Stimulated activated CD8-positive, alpha-beta memory T cell treated with anti-CD3 and anti-CD28 coated beads, Interleukin-15, amount 100 ng/mL, for 48 hours (primary cell): Measurements from ENCODE around the gene NXPH1.

Source experiments
- DNase-seq, 2 donors: peaks; one replicate each; pipeline ENCODE4 v3.0.0-alpha.2; 2020; ENCODE audit warnings: low read depth in 2 of 2

Gene NXPH1

DNA sequence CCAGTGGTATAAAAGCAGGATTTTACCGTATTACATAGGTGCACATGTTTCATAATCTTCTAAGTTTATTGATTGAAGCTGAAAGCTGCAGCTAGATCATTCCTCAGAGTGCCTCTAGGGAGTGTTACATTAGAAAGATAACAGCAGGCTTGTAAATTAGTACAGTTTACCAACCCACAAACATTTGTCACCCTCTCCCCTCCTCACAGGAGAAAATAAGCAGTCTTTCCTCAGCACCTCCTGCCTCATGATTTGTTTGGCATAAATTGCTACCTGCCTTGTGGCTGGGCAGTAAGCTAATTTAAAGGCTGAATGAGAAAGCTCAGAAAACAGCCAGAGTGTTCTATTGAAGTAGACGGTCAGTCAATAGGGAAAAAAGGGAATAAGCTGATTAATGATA, 74.2 kb downstream of the NXPH1 start:
- no peak for DNase-seq

DNA sequence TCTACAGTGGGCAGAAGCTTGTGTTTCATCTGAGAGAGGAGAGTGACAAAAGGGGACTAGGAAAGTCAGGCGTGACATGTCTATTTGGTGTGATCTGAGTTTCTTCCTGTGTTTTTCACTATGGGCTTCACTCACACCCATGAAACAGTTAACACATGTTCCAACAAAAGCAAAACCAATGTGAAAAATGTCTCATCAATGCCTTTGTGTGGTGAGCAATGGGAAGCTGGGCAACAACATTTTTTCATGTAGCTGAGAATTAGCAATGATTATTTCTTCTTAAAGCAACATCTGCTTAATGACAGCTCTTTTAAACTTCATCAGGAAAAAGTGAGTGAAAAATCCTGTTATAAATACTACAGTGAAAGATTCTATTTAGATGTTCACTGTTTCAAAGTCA, 76.2 kb downstream of the NXPH1 start:
- DNase-seq = no peak

DNA sequence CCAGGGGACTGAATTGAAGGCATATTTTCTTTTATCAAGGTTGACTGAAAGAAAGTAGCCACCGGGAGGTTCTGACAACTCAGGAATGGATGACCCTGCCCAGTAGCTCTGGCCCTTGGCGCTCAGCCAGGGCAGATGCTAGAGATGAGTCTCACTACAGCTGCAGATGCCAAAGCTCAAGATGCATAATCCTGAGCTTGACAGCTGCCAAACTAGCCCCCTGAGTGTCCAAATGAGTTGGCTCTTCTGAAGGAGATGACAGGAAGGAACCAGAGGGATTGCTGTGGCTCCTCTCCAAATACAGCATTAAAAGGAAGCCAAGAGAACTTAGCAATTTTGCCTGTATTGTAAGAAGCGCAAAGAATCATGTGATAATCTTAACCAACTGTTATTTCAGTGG, 78.4 kb downstream of the NXPH1 start:
- DNase-seq = no peak

DNA sequence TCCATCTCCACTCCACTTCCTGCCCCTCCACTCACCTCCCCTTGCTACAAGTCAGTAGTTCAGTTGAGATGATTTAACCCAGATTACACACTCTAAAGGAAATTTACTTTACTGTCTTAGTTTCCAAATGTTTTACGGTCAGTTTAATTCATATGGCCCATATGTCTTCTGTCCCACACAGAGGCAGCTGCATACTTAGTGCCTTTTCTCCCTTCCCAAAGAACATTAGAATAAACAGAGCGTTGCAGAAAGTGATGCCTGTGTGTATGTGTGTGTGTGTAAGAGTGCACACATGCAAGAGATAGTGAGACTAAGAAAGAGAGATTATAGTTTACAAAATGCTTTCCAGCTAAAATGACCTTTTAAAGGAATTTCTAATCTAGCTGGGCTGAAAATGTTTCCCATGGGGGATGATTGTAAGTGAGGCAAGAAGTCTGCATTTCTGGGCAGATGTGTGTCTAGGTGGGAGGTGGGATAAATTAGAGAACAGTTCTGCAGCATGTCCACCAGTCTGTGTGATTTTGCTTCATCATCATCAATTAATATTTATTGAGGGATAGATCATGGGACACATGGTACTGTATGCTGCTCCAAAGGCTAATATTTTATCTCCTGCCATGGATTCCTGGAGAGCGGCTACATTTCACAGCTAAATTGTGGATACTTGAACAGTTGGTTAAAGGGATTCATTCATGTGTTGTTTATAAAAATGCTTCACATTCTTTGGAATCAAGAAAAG, 81.5 kb downstream of the NXPH1 start:
- DNase-seq = no peak

DNA sequence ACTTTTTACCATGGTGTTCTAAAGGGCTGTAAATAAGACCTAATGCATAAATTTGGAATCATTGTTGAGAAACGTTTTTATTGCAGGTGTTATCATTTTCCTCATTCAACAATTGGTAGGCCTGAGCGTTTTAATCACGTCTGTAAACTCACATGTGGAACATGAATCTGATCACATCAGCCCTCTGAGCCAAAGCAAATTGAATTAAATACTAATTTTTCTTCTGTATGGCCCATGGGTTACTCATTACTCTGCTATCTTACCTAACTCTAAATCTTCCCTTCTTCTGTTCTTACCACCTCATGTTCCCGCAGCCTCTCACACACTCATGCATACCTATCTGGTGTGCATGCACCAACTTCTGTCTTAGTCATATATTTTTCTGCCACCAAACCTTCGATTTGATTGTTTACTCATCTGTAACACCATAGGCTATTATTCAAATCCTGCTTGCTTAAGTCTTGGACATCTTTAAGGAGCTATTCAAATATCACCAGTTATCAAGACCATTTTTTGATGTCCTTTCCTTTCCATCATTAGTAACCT, 82.3 kb downstream of the NXPH1 start:
- DNase-seq = no peak

DNA sequence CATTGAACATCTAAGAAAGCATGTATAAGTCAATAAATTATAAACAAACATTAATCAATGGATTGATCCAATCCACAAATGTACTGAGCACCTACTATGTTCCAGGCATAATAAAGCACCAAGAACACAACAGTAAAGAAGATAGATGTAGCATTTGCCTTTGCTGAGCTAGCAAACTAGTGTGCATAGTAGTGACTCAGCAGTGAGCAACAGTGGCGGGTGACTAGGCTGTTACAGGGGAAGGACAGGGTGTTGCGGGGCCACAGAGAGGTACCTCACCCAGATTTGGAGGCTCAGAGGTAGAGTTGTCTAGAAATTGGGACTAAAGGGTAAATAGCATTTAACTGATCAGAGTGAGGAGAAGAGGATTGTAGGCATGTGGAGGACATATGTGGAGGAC, 83.6 kb downstream of the NXPH1 start:
- no peak for DNase-seq

DNA sequence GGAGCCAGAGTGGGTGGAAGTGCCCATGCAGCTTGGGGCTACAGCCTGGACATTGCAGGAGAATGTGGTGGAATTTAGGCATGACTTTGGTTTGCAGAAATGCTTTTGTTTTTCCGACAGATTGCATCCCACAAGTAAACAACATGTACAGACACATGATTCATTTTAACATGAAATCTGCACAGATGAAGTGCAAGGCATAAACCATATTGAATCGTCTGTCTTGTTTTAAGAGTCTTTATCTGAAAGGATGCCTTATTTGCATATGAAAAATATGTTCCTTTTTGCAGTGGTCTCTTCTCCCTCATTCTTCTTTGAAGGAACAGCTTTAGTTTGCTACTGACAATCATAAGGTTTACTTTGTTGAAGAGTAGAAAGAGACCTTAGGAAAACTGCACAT, 94.9 kb downstream of the NXPH1 start:
- no peak for DNase-seq

DNA sequence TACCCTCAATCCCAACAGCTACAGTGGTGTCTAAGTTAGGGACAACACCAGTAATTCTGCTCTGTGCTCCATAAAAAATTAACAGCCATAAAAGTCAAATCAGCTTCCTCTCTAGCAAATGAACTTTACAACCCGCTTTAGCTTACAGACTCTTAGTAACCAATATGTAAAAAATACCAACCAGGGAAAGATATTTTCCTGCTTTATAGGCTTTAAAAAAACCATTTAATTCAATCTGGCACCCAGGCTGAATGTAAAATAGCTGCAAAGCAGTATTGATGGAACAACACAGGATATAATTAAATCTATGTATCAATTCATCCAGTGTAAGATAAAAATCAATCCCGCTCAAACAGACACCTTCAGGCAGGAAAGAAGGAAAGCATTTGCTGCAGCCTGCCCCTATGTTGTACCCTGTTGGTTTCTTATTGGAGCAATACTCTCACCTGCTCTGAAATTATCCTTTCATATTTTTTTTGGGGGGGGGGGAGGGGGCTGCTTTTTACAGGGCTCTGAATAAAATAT, 98.6 kb downstream of the NXPH1 start:
- no peak for DNase-seq

DNA sequence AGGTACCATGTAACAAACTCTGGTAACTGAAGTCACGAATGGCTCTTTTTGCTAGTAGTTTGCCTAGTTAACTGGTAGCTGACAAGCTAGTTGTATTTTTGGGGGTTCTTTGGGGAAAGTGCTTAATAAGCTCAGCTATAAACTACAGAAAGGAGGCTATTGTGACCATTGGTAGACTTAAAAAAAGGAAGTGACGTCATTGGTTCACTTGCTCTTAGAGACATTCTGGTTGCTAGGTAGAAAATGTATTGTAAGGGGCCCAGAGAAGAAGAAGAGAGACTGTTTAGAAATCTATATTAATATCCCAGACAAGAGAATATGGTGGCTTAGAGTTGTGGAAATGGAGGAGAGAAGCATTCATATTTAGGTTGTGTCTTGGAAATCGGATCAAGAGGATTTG, 103.0 kb downstream of the NXPH1 start:
- DNase-seq = no peak

DNA sequence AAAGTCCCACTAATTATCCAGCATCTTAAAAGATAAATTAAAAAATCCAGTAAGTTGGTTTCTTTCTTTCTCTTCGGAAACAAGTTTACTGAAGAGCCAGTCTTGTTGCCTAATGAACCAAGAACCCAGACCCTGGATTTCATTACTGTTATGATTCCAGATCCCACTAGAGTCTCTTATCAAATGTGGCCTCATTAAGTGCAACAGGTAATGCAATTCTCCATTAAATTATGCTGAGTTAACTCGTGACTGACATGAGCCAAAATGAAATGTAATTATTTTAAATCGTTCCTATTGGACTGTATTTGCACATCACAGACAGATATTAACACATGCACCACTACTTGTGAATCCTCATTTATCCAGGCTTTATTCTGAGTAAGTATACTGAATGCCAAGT, 115.6 kb downstream of the NXPH1 start:
- DNase-seq = no peak

DNA sequence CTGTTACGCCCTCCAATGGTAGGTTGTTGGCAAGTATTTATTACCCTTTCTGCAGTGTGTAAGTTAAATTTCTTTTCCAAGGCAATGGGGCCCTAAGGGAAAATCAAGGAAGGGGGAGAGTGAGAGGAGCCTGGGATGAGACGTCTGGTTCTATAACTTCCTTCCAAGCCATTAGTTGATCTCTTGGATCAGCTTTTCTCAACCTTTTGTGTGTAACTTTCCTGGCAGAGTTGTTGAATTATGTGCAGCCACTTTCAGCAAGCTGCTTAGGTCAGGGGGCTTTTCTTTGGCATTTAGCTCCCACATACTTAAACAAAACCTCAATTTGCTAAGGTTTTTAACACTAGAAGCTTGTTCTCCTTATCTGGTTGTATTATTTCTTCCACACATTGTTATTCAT, 127.1 kb downstream of the NXPH1 start:
- no peak for DNase-seq

DNA sequence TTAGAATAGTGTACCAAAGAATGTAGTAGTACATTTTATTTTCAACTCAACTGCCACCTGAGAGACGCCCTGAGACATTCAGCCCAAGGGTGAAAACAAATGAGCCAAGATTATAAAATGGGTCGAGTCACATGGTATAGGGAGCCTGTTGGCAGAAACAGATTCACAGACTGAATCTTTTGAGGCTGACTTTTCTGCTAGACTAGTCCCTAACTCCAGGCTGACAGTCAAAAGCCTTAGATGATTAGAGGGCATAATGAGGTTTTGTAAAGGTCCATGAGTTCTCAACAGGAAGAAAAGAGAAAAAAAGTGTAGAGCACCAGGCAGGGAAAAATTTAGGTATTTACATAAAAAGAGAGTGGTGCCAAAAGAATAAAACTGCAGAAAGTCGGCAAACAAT, 128.0 kb downstream of the NXPH1 start:
- DNase-seq = no peak

DNA sequence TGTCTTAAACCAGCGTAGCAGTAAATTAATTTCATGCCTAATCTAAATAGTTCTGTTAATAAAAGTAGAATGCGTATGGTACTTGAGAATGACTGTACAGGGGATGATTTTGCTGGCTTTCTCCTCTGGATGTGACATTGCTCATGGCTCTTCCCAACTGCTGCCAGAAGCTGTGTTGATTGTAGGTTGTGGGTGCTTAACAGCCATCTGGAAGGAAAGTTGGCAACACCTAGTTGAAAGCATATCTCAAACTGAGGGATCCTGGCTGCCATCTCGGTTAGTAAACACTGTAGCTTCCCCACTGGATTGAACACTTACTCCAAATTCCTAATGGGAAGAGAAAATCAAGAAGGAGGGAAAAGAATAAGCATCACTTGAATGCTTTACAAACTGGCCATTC, 130.9 kb downstream of the NXPH1 start:
- DNase-seq = no peak

DNA sequence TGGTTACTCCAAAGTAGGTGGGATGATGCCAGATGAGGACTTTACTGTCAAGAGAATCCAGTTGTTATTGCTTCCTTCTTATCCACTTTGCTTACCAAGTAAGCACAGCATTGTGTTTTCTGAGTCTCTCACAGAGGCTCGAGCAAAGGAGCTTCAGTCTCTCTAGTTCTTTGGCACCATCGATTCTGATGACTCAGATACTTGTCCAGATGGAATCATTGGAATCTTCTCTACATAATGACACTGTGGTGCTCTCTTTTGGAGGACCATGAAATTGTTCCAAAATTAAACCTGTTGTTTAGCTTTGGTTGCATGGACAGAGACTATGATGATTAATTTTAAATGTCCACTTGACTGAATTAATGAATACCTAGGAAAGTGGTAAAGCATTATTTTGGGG, 132.6 kb downstream of the NXPH1 start:
- DNase-seq = no peak

DNA sequence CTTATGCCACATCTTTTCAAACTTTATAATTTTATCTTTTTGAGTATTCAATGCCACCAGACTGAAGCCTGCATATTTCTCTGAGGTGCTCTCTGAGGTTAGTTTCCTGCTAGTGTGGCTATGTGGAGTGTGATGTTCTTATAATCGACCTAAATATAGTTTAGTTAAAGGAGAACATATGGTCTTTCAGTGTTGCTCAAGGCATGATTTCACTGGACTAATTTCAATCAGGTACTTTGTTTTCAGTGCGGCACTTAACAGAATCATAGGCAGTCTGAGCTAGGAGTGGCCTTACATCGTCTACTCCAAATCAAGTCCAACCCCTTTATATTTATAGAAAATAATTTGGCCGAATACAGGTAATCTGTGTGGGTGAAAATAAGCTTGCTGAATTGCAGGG, 134.2 kb downstream of the NXPH1 start:
- DNase-seq = no peak

DNA sequence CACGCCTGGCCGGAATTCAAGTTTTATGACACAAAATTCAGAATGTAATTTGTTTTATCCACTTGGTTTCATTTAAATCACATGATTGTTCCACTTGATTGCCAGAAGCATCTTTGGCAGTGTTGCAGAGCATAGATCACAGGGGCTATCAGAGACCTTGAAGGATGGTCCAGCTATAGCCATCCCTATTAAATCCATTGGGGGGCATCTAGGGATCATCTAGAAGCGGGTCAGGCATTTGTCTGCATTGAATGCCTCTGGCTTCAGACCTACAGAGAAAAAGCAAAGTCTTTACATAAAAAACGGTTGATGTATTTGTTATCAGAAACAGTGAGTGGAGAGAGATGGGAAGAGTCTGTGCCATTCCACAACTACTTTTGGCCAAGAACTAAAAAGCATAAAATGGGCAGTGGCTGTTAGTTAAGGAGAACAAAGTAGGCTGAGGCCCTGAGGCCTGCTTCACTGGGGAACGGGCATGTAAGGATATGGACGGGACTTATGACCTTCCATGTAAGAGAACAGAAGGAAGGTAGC, 146.3 kb downstream of the NXPH1 start:
- no peak for DNase-seq

DNA sequence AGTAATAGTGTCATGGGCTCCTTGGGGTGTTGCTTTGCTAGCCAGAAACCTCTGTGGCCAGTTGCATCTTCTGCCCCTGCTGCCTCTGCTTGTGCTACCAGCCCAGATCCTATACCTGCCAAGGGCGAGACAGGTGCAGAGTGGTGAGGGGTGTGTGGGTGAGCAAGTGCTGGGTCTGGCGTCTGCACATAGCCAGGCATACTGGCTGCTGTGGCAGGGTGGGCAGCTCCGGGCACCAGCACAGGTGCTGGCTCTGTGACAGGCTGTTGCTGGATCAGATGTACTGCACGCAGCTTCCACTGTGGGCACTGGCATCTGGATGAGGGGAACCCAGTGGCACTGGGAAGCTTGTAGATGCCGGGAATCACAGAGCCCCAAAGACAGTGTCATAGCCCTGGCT, 148.4 kb downstream of the NXPH1 start:
- DNase-seq = no peak

DNA sequence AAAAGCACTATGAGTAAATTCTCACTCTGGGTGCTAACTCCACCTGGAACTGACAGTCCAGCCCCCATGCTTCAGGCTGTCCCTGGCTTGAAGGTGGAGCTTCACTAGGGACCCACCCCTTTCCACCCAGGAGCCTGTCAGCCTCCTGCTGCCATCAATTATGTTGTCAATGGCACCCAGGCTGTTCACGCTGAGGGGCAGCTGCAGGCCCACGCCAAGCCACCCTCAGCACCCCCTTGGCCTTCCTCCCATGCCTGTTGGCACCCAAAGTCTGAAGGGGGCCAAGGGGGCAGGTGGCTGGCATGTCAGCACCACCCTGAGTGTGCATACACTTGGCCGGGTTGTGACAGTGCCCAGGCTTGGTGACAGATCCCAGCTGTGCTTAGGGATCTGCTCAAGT, 149.3 kb downstream of the NXPH1 start:
- DNase-seq = no peak

DNA sequence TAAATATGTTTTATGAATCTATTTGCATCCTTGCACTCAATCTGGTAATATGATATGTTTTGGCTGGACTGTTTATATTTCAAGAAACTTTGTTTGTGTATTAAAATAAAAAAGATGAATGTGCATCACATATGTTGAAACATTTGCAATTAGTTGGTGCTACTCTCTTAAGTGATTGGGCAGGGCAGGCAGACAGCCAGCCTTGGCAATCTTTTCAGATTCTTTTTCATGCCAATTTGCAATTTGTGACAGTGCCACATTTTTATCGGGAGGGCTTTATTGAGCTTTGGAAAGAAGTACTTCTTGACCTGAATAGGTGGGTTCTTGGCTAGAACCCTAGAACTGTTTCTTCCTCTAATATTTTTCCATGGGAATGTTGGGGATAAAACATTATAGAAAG, 152.2 kb downstream of the NXPH1 start:
- DNase-seq = no peak

DNA sequence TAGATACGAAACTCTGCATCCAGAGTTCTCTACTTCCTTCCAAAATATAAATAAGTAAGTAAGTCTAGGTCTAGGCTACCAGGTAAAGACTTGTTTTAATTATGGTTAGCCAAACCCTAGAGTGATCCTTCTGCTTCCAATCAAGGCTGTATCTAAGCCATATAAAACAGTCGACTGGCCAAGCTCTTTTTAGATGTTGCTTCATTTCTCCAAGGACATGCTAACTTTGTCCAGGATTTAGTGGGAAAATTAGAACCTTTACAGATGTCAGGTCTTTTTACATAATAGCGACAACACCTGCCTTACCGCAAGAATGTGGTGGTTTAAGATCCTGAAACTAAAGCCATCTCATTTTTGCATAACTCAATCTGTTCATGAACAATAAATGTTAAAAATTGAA, 156.8 kb downstream of the NXPH1 start:
- no peak for DNase-seq

DNA sequence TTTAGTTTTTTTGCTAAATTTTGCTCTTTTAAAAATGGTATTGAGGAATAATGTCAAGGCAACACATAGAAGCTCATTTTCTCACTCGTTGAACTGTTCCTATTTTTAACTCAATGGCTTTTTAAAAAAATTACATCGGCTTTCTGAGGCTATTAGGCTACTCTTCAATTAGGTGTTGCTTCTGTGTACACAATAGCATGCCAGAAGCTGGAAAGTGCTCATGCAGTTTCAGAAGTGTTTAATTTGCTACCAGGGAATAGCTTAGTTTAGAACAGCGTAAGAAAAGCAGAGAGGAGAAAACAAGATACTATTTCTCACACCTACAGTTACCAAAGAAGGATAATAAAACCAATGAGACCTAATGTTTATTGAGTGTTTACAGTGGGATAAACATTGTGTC, 157.4 kb downstream of the NXPH1 start:
- DNase-seq = no peak

DNA sequence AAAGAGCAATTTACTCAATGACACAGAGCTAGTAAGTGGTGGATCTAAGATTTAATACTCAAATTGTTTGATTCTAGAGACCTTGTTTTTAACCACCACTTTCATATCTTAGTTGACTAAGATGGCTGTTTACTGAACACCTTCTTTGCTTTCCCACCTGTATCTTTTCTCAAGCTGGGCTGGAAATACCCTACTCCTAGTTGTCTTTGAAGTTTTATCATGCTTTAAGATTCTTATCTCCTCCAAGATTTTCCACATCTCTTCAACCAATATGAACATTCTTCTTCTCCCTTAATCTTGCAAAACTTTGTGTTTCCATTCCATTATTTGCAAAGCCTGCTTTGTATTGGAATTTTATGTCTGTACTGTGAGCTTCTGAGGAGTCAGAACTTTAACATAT, 157.9 kb downstream of the NXPH1 start:
- no peak for DNase-seq

DNA sequence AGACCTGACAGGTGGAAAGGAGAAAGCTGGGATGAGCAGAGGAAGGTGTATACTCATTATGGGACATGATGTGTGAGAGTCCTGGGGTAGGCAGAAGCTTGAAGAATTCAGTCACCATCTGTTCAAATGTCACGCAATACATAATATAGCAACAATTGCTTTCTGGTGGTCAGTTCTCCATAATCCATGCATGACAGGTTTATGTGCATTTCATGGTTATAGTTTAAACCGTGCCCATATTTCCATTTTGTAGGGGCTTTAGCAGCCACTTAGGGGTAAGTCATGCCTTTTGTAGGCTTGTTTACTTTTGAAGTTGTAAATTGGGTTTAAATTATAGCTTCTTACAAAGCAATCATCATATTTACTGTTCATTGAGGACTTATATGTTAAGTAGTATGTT, 158.8 kb downstream of the NXPH1 start:
- no peak for DNase-seq

DNA sequence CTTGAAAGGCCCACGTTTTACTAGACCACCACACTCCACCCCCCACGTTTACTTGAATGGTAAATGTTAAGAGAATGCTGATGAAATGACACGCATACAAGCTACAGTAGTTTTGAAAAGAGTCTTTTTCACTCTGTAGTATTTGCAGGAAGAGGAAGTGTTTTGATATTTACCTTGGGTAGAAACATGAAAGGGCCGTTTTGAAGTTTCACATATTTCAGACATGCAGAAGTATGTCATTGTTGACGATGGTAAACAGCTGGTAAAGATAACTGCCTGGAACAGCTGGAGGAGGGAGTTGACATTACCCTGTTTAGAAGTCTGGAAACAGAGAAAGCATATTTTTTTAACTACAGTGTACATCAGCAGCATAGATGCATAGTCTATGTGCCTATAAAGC, 160.7 kb downstream of the NXPH1 start:
- DNase-seq = no peak
